Spleen (tissue), 11 donors: Measurements from ENCODE around the gene MARCHF4. TPM values are rescaled to one million over a fixed set of nuclear protein-coding genes. Genes with fewer than 3 reads are reported as not detected.

Experiments
- DNase-seq: peaks from one replicate; pipeline ENCODE4 v3.0.0-alpha.2; 2020
- H3K27ac ChIP-seq, 8 donors: fragments of 200-600 bp; sonication (generic) in 7 of 8; 1 replicate in 4 of 8; 2 replicates in 4 of 8; pipeline versions ENCODE4 v1.5.0 to v1.8.0; 2016 to 2021; ENCODE audit warnings: inconsistent platforms in 4 of 8, mild to moderate bottlenecking in 4 of 8, moderate library complexity in 1 of 8
- H3K27me3 ChIP-seq, 7 donors: fragments of 200-600 bp; sonication (generic) in 6 of 7; replicated peaks in 1 of 7; 1 replicate in 4 of 7; 2 replicates in 3 of 7; pipeline versions ENCODE4 v1.5.0 to v1.8.0; 2016 to 2021; ENCODE audit warnings: inconsistent platforms in 3 of 7, mild to moderate bottlenecking in 1 of 7
- H3K36me3 ChIP-seq, 6 donors: fragments of 200-600 bp; sonication (generic) in 5 of 6; 1 replicate in 4 of 6; 2 replicates in 2 of 6; pipeline versions ENCODE4 v1.5.0 to v1.8.0; 2016 to 2021; ENCODE audit warnings: inconsistent platforms in 2 of 6
- H3K4me1 ChIP-seq, 6 donors: fragments of 200-600 bp; sonication (generic) in 5 of 6; 1 replicate in 3 of 6; 2 replicates in 3 of 6; pipeline versions ENCODE4 v1.5.0 to v1.8.0; 2016 to 2021; ENCODE audit warnings: inconsistent platforms in 3 of 6
- H3K4me3 ChIP-seq, 8 donors: fragments of 200-600 bp; sonication (generic) in 7 of 8; 1 replicate in 4 of 8; 2 replicates in 4 of 8; pipeline versions ENCODE4 v1.5.0 to v1.8.0; 2016 to 2021; ENCODE audit warnings: inconsistent platforms in 4 of 8, mild to moderate bottlenecking in 4 of 8, moderate library complexity in 2 of 8
- H3K9me3 ChIP-seq, 8 donors: fragments of 200-600 bp; sonication (generic) in 7 of 8; 1 replicate in 4 of 8; 2 replicates in 4 of 8; pipeline versions ENCODE4 v1.5.0 to v1.8.0; 2016 to 2021; ENCODE audit warnings: inconsistent platforms in 4 of 8
- CTCF ChIP-seq, 11 experiments: fragments of 200-600 bp in 7 of 11; fragments of 450-650 bp in 4 of 11; sonication (generic) in 4 of 11; IDR thresholded peaks in 8 of 11; conservative IDR thresholded peaks in 3 of 11; 1 replicate in 7 of 11; 2 replicates in 4 of 11; pipeline versions ENCODE4 v1.4.0 to v1.8.0; 2016 to 2021; ENCODE audit warnings: antibody characterized with exemption in 11 of 11, inconsistent platforms in 4 of 11, mild to moderate bottlenecking in 1 of 11
- POLR2A ChIP-seq, 3 donors: fragments of 450-650 bp; IDR thresholded peaks; one replicate each; pipeline ENCODE4 v1.5.1; 2017; ENCODE audit warnings: antibody characterized with exemption in 3 of 3, mild to moderate bottlenecking in 1 of 3
- POLR2AphosphoS5 ChIP-seq, 3 donors: sonication (generic); formaldehyde crosslinking; IDR thresholded peaks; one replicate each; pipeline ENCODE4 v1.5.1; 2017; ENCODE audit warnings: antibody characterized with exemption in 3 of 3
- WGBS, 5 donors: extraction: QIAGEN DNeasy Blood & Tissue Kit in 3 of 5; methylation state at CpG; one replicate each; pipeline versions ENCODE4 v1.1.5 to v1.1.7; 2013 to 2018; 5-methylcytosine and 5-hydroxymethylcytosine counted together
- intact Hi-C: fragments of 100-400 bp; cut with DNase I; formaldehyde crosslinking; loops from one replicate; pipeline ENCODE4 v1.15.0; 2023; ENCODE audit warnings: low total_unique reads
- polyA plus RNA-seq, 3 donors: library from polyadenylated mRNA; stranded (reverse); fragments of 200-250 nt; gene quantifications; one replicate each; pipeline ENCODE4 v1.2.1, GENCODE V29; 2013
- total RNA-seq, 7 donors: library from RNA; depleted of rRNA in 3 of 7; stranded (reverse); fragments of >200 nt in 3 of 7; fragmentation: NEBNext Ultra II Directional in 4 of 7; extraction: Animal tissue kit (Norgen Biotek cat#: 25700) in 4 of 7; gene quantifications; one replicate each; pipeline versions ENCODE4 v1.1.0 to v1.2.1, GENCODE V29; 2016 to 2021
- donor health status: healthy with polysubstance abuse.
- donor health status: DM: no; HTN: no; CAD: no; lungs with moderate emphysema.
- donor health status: DM: no; HTN: no; CAD: no.
- donor health status: Bipolar disorder and iron deficiency.
- donor health status: healthy.
- donor health status: DM: no; HTN: no; CAD: no.
- donor health status: DM: yes; HTN: yes; CAD: no.

Gene MARCHF4
- total and polyA plus RNA-seq, 10 donors, result not detected

- H3K36me3 ChIP-seq, result peaks cover 0 to 72% (median 44%) of the 10 kb centered on the region in 6 donors
- H3K9me3 ChIP-seq, result no peaks in the 10 kb centered on the region
- no peak for DNase-seq
- H3K27me3 ChIP-seq, result no peaks in the 10 kb centered on the region
- H3K4me1 ChIP-seq, result peaks cover 0 to 37% (median 21%) of the 10 kb centered on the region in 6 donors
- TF ChIP-seq CTCF (IDR thresholded peaks at IDR 0.05 in 8 of 11, conservative IDR thresholded peaks at IDR 0.05 in 3 of 11) (no peak), POLR2AphosphoS5 (IDR thresholded peaks at IDR 0.05) (no peak), POLR2A (IDR thresholded peaks at IDR 0.05) (no peak)
- intact Hi-C loops, result loop anchor here (10.0 kb wide), 1 partner anchor 78 kb away; the partner anchor contains the start of gene RPL37A
- 92 to 96% (median 92%) methylated on average over 6 of the region's 6 CpGs for WGBS, 5 donors
- H3K4me3 ChIP-seq, result no peak overlapping the region
- no peak overlapping the region for H3K27ac ChIP-seq
These were observed 44.5 kb upstream of the MARCHF4 start for GRCh38 chr2:216416571-216417307.

GRCh38 chr2:216415541-216415940, 43.3 kb upstream of the MARCHF4 start:
- H3K36me3 ChIP-seq, result peaks cover 0 to 61% (median 32%) of the 10 kb centered on the region in 6 donors
- H3K27ac ChIP-seq, result no peak overlapping the region
- intact Hi-C loops, result loop anchor here (10.0 kb wide), 1 partner anchor 79 kb away; the partner anchor contains the start of gene RPL37A
- no peak for DNase-seq
- 82 to 94% (median 92%) methylated on average over 3 of the region's 3 CpGs for WGBS, 5 donors
- H3K9me3 ChIP-seq, result no peaks in the 10 kb centered on the region
- H3K4me3 ChIP-seq, result no peak overlapping the region
- H3K27me3 ChIP-seq, result no peaks in the 10 kb centered on the region
- TF ChIP-seq POLR2AphosphoS5 (IDR thresholded peaks at IDR 0.05) (no peak), POLR2A (IDR thresholded peaks at IDR 0.05) (no peak), CTCF (IDR thresholded peaks at IDR 0.05 in 8 of 11, conservative IDR thresholded peaks at IDR 0.05 in 3 of 11) (no peak)
- H3K4me1 ChIP-seq, result peaks cover 0 to 41% (median 22%) of the 10 kb centered on the region in 6 donors

GRCh38 chr2:216414772-216415319, 42.6 kb upstream of the MARCHF4 start:
- no peak overlapping the region for H3K4me3 ChIP-seq

More at GRCh38 chr2:216414772-216415319, 42.6 kb upstream of the MARCHF4 start:
- TF ChIP-seq POLR2AphosphoS5 (IDR thresholded peaks at IDR 0.05), result no peak
- TF ChIP-seq CTCF (IDR thresholded peaks at IDR 0.05 in 8 of 11, conservative IDR thresholded peaks at IDR 0.05 in 3 of 11), result no peak
- no peak for TF ChIP-seq POLR2A (IDR thresholded peaks at IDR 0.05)
- WGBS, 5 donors, result 94 to 98% (median 98%) methylated on average over 3 of the region's 3 CpGs
- intact Hi-C loops, result loop anchor here (10.0 kb wide), 1 partner anchor 80 kb away; the partner anchor contains the start of gene RPL37A
- Histone ChIP-seq H3K27me3 (no peaks in the 10 kb centered on the region), H3K9me3 (no peaks in the 10 kb centered on the region), H3K36me3 (peaks cover 0 to 54% (median 25%) of the 10 kb centered on the region in 6 donors), H3K4me1 (peaks cover 0 to 41% (median 22%) of the 10 kb centered on the region in 6 donors), H3K27ac (no peak overlapping the region)
- DNase-seq, result no peak
